Adrenal gland (tissue), 12 donors: ENCODE data around the gene SAV1. TPM values are rescaled to one million over a fixed set of nuclear protein-coding genes. Genes with fewer than 3 reads are reported as not detected.

Experiments used
- DNase-seq, 7 donors: peaks; one replicate each; pipeline ENCODE4 v3.0.0-alpha.2; 2019 to 2020
- H3K27ac ChIP-seq, 5 donors: fragments of 200-600 bp; sonication (generic) in 4 of 5; 1 replicate in 3 of 5; 2 replicates in 2 of 5; pipeline versions ENCODE4 v1.5.1 to v1.8.0; 2016 to 2020; ENCODE audit warnings: mild to moderate bottlenecking in 1 of 5
- H3K27me3 ChIP-seq: fragments of 200-600 bp; 2 replicates; pipeline ENCODE4 v1.8.0; 2021
- H3K36me3 ChIP-seq, 2 donors: fragments of 200-600 bp; replicated peaks in 1 of 2; 1 replicate in 1 of 2; 2 replicates in 1 of 2; pipeline versions ENCODE4 v1.5.1 to v1.8.0; 2018 to 2022
- H3K4me1 ChIP-seq, 2 donors: fragments of 200-600 bp; replicated peaks in 1 of 2; 1 replicate in 1 of 2; 2 replicates in 1 of 2; pipeline versions ENCODE4 v1.5.1 to v1.8.0; 2018 to 2021
- H3K4me3 ChIP-seq, 4 donors: fragments of 200-600 bp; sonication (generic) in 3 of 4; one replicate each; pipeline ENCODE4 v1.5.1; 2016 to 2018
- H3K9me3 ChIP-seq, 3 donors: fragments of 200-600 bp; sonication (generic) in 1 of 3; replicated peaks in 1 of 3; 1 replicate in 2 of 3; 2 replicates in 1 of 3; pipeline versions ENCODE4 v1.5.1 to v1.8.0; 2016 to 2021
- CTCF ChIP-seq, 6 experiments: fragments of 450-650 bp in 4 of 6; fragments of 200-600 bp in 2 of 6; sonication (generic) in 1 of 6; IDR thresholded peaks; 1 replicate in 5 of 6; 2 replicates in 1 of 6; pipeline versions ENCODE4 v1.5.1 to v1.8.0; 2016 to 2021; ENCODE audit warnings: antibody characterized with exemption in 6 of 6, mild to moderate bottlenecking in 2 of 6, moderate library complexity in 1 of 6
- POLR2A ChIP-seq, 2 donors: fragments of 450-650 bp; IDR thresholded peaks; one replicate each; pipeline ENCODE4 v1.6.1; 2017; ENCODE audit warnings: antibody characterized with exemption in 2 of 2, mild to moderate bottlenecking in 2 of 2, moderate library complexity in 1 of 2
- WGBS, 4 donors: extraction: QIAGEN DNeasy Blood & Tissue Kit in 2 of 4; methylation state at CpG; one replicate each; pipeline versions ENCODE4 v1.1.5 to v1.1.7; 2013 to 2017; 5-methylcytosine and 5-hydroxymethylcytosine counted together
- intact Hi-C, 2 donors: fragments of 100-400 bp; cut with DNase I; formaldehyde crosslinking; loops; one replicate each; pipeline versions ENCODE4 v1.14.1 to v1.15.0; 2022 to 2023
- polyA plus RNA-seq, 3 donors: library from polyadenylated mRNA; stranded (reverse); fragments of 200-250 nt in 2 of 3; fragments of 350-450 nt in 1 of 3; fragmentation: Illumina TruSeq in 1 of 3; extraction: RNeasy Lipid Tissue Mini Kit (QIAGEN cat#74804) in 1 of 3; gene quantifications; one replicate each; pipeline ENCODE4 v1.2.3, GENCODE V29; 2013 to 2014
- total RNA-seq, 9 donors: library from RNA; depleted of rRNA in 4 of 9; stranded (reverse); fragments of >200 nt in 4 of 9; fragments of 120-200 nt in 1 of 9; fragmentation: NEBNext Ultra II Directional in 1 of 9; extraction: Animal tissue kit (Norgen Biotek cat#: 25700) in 1 of 9; gene quantifications; one replicate each; pipeline versions ENCODE4 v1.1.0 to v1.2.4, GENCODE V29; 2013 to 2023
- donor health status: healthy with polysubstance abuse.
- donor health status: Bipolar disorder and iron deficiency.
- donor health status: DM: yes; HTN: yes; CAD: no.
- donor health status: DM: no; HTN: no; CAD: no.
- donor health status: DM: no; HTN: no; CAD: no.
- donor health status: DM: yes; HTN: yes; CAD: no.

Gene SAV1
- total and polyA plus RNA-seq, 12 donors: 14.8 to 39.2 (median 26.9) TPM

DNA sequence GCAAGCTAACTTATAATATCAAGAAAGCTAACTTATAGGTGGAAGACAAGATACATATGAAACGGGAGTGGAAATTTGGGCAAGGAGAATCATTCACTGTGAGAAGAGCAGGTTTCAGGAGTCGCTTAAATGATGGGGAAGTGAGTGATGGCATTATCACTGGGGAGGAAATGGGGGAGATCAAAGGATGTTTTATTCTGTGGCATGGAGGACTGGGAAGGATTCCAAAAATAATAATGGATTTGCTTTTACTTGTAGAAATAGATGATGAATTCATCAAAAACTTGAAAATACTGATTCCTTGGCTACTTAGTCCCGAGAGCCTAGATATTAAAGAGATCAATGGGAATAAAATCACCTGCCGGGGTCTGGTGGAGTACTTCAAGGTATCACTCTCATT lies 47.8 kb downstream of the SAV1 start:
- 70 to 80% (median 77%) methylated on average over 4 of the region's 4 CpGs for WGBS, 4 donors
- Histone ChIP-seq H3K9me3 (no peaks in the 10 kb centered on the region), H3K36me3 (no peaks in the 10 kb centered on the region), H3K27me3 (no peaks in the 10 kb centered on the region), H3K4me1 (no peaks in the 10 kb centered on the region), H3K4me3 (no peak overlapping the region), H3K27ac (no peak overlapping the region)
- TF ChIP-seq CTCF (IDR thresholded peaks at IDR 0.05): no peak
- DNase-seq: no peak
- intact Hi-C loops: loop anchor here in 1 of 2 donors (10.0 kb wide), 1 partner anchor 94 kb away; no protein-coding TSS in a partner anchor

- no peaks in the 10 kb centered on the region for H3K36me3 ChIP-seq
- 72 to 82% (median 77%) methylated on average over 5 of the region's 5 CpGs for WGBS, 4 donors
Measured at GRCh38 chr14:50619569-50620141, 48.5 kb downstream of the SAV1 start.

GRCh38 chr14:50616275-50616674 lies 51.8 kb downstream of the SAV1 start:
- DNase-seq: no peak
- intact Hi-C loops: loop anchor here in 1 of 2 donors (5.0 kb wide), 1 partner anchor 161 kb away; no protein-coding TSS in a partner anchor
- Histone ChIP-seq H3K27me3 (no peaks in the 10 kb centered on the region), H3K4me3 (no peak overlapping the region), H3K4me1 (no peaks in the 10 kb centered on the region), H3K27ac (no peak overlapping the region), H3K36me3 (no peaks in the 10 kb centered on the region), H3K9me3 (no peaks in the 10 kb centered on the region)
- TF ChIP-seq POLR2A (IDR thresholded peaks at IDR 0.05): no peak
- 90 to 97% (median 96%) methylated on average over 2 of the region's 2 CpGs for WGBS, 4 donors

More at GRCh38 chr14:50619569-50620141, 48.5 kb downstream of the SAV1 start:
- Histone ChIP-seq H3K27me3 (no peaks in the 10 kb centered on the region), H3K9me3 (no peaks in the 10 kb centered on the region), H3K4me1 (no peaks in the 10 kb centered on the region), H3K27ac (no peak overlapping the region), H3K4me3 (no peak overlapping the region)
- TF ChIP-seq POLR2A (IDR thresholded peaks at IDR 0.05) (no peak), CTCF (IDR thresholded peaks at IDR 0.05) (peak; percentile 49 to 77 (median 68))
- intact Hi-C loops: loop anchor here in 1 of 2 donors (5.0 to 10.0 kb wide), 2 partner anchors 95 to 158 kb away; no protein-coding TSS in a partner anchor
- no peak for DNase-seq

DNA sequence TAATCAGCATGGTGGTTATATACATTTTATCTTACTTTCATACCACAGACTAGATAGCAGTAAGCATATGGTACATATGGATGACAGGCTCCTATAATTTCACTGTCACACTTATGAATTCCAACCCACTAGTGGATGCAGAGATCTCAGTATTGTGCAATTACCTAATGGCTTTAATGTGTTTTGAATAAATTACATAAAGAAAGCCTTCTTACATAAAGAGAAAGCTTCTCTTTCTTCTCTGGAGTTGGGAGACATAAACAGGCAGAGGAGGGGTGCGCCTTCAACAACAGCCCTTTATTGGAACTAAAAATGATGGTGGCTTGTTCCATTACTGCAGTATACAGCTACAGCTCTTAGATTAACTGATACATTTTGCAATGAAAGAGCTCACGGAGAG lies 52.6 kb downstream of the SAV1 start:
- TF ChIP-seq CTCF (IDR thresholded peaks at IDR 0.05): no peak
- no peak for TF ChIP-seq POLR2A (IDR thresholded peaks at IDR 0.05)
- Histone ChIP-seq H3K9me3 (no peaks in the 10 kb centered on the region), H3K4me3 (no peak overlapping the region), H3K4me1 (no peaks in the 10 kb centered on the region), H3K27ac (no peak overlapping the region), H3K27me3 (no peaks in the 10 kb centered on the region), H3K36me3 (no peaks in the 10 kb centered on the region)
- no peak for DNase-seq
- intact Hi-C loops: loop anchor here in 1 of 2 donors (5.0 kb wide), 1 partner anchor 162 kb away; no protein-coding TSS in a partner anchor
- WGBS, 4 donors: 93 to 98% (median 97%) methylated on average over 2 of the region's 2 CpGs

DNA sequence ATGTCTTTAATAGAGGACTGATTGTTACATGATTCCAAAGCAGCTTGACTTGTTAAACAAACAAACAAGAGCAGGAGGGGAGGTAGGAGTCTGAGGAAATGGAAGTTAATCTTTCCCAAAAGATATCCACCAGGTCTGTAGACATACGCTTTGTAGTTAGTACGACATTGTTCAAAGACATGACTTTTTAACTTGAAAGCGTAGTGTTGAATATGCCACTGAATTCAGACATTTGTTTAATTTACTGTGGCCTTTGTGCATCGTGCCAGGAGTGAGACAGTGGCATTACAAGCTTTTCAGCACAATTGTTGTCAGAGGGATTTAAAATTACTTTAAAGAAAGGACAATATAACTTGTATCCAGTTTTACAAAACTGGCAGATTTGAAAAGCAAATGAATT lies 53.0 kb downstream of the SAV1 start:
- H3K27me3 ChIP-seq: no peaks in the 10 kb centered on the region
- no peak overlapping the region for H3K4me3 ChIP-seq
- no peak for DNase-seq
- TF ChIP-seq POLR2A (IDR thresholded peaks at IDR 0.05): no peak
- 67 to 86% (median 72%) methylated on average over 4 of the region's 4 CpGs for WGBS, 4 donors
- no peaks in the 10 kb centered on the region for H3K9me3 ChIP-seq
- intact Hi-C loops: loop anchor here in 1 of 2 donors (5.0 kb wide), 1 partner anchor 162 kb away; no protein-coding TSS in a partner anchor
- H3K4me1 ChIP-seq: no peaks in the 10 kb centered on the region
- no peak overlapping the region for H3K27ac ChIP-seq
- no peaks in the 10 kb centered on the region for H3K36me3 ChIP-seq
